A549 (cell line): Measurements from ENCODE around the gene PYGB. TPM values are rescaled to one million over a fixed set of nuclear protein-coding genes. Genes with fewer than 3 reads are reported as not detected.

Experiments used
- ATAC-seq, 2 experiments: fragments of 200-7000 bp in 1 of 2; fragments of >200 bp in 1 of 2; cut with Nextera tagmentation in 1 of 2; cut with Tn5 transposase in 1 of 2; 3 replicates each; pipeline versions ENCODE4 v1.8.0 to v1.9.1; 2018 to 2020; ENCODE audit warnings: mild to moderate bottlenecking in 1 of 2, moderate library complexity in 1 of 2
- CTCF ChIA-PET: fragments of 300-600 bp; sonication (Branson Sonifier 250); formaldehyde crosslinking; extraction: SDS; loops from one replicate; lab custom pipeline; 2021; ENCODE audit warnings: antibody characterized with exemption, inconsistent platforms; lab: Yijun Ruan, JAX
- POLR2A ChIA-PET: fragments of 350-600 bp; formaldehyde crosslinking; extraction: SDS; loops from one replicate; lab custom pipeline; 2021; ENCODE audit warnings: antibody characterized with exemption, inconsistent platforms; lab: Yijun Ruan, JAX
- DNase-seq, 2 experiments: peaks; one replicate each; pipeline versions ENCODE4 v3.0.0 to v3.0.0-alpha.2; 2011 to 2016; ENCODE audit warnings: low read depth in 1 of 2, low spot score in 1 of 2
- FAIRE-seq: peaks from 2 replicates; lab custom pipeline; 2011; peaks lifted over from hg19 to GRCh38; lab: Jason Lieb, UNC
- H3K27ac ChIP-seq, 2 experiments: fragments of >200 bp; sonication (Bioruptor Twin); formaldehyde crosslinking; 3 replicates each; pipeline ENCODE4 v1.5.1; 2016 to 2017
- H3K4me1 ChIP-seq: fragments of >200 bp; sonication (Bioruptor Twin); formaldehyde crosslinking; 3 replicates; pipeline ENCODE4 v1.6.1; 2016
- H3K4me2 ChIP-seq: fragments of >200 bp; sonication (Bioruptor Twin); formaldehyde crosslinking; 3 replicates; pipeline ENCODE4 v1.6.1; 2016
- H3K4me3 ChIP-seq: fragments of >200 bp; sonication (Bioruptor Twin); formaldehyde crosslinking; 3 replicates; pipeline ENCODE4 v1.5.1; 2016
- H3K9me3 ChIP-seq: fragments of >200 bp; sonication (Bioruptor Twin); formaldehyde crosslinking; 3 replicates; pipeline ENCODE4 v1.6.1; 2016
- CBX2 ChIP-seq: fragments of 200-600 bp; sonication (generic); IDR thresholded peaks from 2 replicates; pipeline ENCODE4 v1.6.1; 2016; ENCODE audit warnings: low read depth, mild to moderate bottlenecking, borderline replicate concordance
- CBX8 ChIP-seq: fragments of 200-600 bp; sonication (generic); IDR thresholded peaks from 2 replicates; pipeline ENCODE4 v1.6.1; 2016
- CHD2 ChIP-seq: fragments of 150-350 bp; IDR thresholded peaks from 2 replicates; pipeline ENCODE4 v1.6.1; 2014; ENCODE audit warnings: low read length; ENCODE audit not compliant: partially characterized antibody
- FOSL2 ChIP-seq, 2 experiments: fragments of 450-650 bp in 1 of 2; fragments of >200 bp in 1 of 2; sonication (Bioruptor Twin) in 1 of 2; formaldehyde crosslinking; IDR thresholded peaks; 2 replicates each; pipeline versions ENCODE4 v1.5.0 to v1.6.1; 2016 to 2020; ENCODE audit warnings: mild to moderate bottlenecking in 1 of 2, moderate library complexity in 1 of 2
- FOXS1 ChIP-seq: fragments of 250-450 bp; sonication (Bioruptor Pico); IDR thresholded peaks from 2 replicates; pipeline ENCODE4 v1.5.0; 2020; ENCODE audit warnings: mild to moderate bottlenecking, moderate library complexity
- HEYL ChIP-seq: fragments of 250-450 bp; sonication (Bioruptor Pico); IDR thresholded peaks from 2 replicates; pipeline ENCODE4 v1.8.0; 2021; ENCODE audit warnings: mild to moderate bottlenecking, moderate library complexity
- HOXA7 ChIP-seq: fragments of 250-450 bp; sonication (Bioruptor Pico); IDR thresholded peaks from 2 replicates; pipeline ENCODE4 v1.5.0; 2020; ENCODE audit warnings: mild to moderate bottlenecking, moderate library complexity
- JUN ChIP-seq, 2 experiments: fragments of >200 bp; sonication (Bioruptor Twin); formaldehyde crosslinking; IDR thresholded peaks; 2 replicates in 1 of 2; 3 replicates in 1 of 2; pipeline ENCODE4 v1.6.1; 2016 to 2017
- NPAS2 ChIP-seq: fragments of 250-450 bp; sonication (Bioruptor Pico); IDR thresholded peaks from 2 replicates; pipeline ENCODE4 v1.8.0; 2022; ENCODE audit warnings: mild to moderate bottlenecking, moderate library complexity, borderline replicate concordance
- SMC3 ChIP-seq: fragments of >200 bp; sonication (Bioruptor Twin); formaldehyde crosslinking; IDR thresholded peaks from 3 replicates; pipeline ENCODE4 v1.6.1; 2018; ENCODE audit warnings: inconsistent platforms
- TFCP2L1 ChIP-seq: fragments of 250-450 bp; sonication (Bioruptor Pico); IDR thresholded peaks from 2 replicates; pipeline ENCODE4 v1.5.0; 2021; ENCODE audit warnings: mild to moderate bottlenecking
- ZSCAN20 ChIP-seq: fragments of 250-450 bp; sonication (Bioruptor Pico); IDR thresholded peaks from 2 replicates; pipeline ENCODE4 v1.8.0; 2022; ENCODE audit warnings: mild to moderate bottlenecking, moderate library complexity
- WGBS: methylation state at CpG from one replicate; pipeline ENCODE4 v1.1.6; 2017; ENCODE audit errors: missing lambda C conversion rate; 5-methylcytosine and 5-hydroxymethylcytosine counted together
- polyA plus RNA-seq, 4 experiments: library from polyadenylated mRNA; depleted of rRNA in 3 of 4; stranded (reverse); fragments of >200 nt; fragmentation: RNase III in 1 of 4; extraction: RNeasy Plus Mini Kit Qiagen cat#74134 plus additional on column Dnase treatment in 1 of 4; gene quantifications; 2 replicates in 3 of 4; 3 replicates in 1 of 4; pipeline ENCODE4 v1.2.3, GENCODE V29; 2011 to 2017
- TF ChIP-seq, protein P1 (sequence below): fragments of 250-450 bp; sonication (Bioruptor Pico); IDR thresholded peaks from 2 replicates; pipeline ENCODE4 v1.5.0; 2021; ENCODE audit warnings: mild to moderate bottlenecking, moderate library complexity, borderline replicate concordance

Gene PYGB
- polyA plus RNA-seq, 2 of the 4 experiments (the other 2 are of a cell fraction) = 93.2 to 100 TPM

DNA sequence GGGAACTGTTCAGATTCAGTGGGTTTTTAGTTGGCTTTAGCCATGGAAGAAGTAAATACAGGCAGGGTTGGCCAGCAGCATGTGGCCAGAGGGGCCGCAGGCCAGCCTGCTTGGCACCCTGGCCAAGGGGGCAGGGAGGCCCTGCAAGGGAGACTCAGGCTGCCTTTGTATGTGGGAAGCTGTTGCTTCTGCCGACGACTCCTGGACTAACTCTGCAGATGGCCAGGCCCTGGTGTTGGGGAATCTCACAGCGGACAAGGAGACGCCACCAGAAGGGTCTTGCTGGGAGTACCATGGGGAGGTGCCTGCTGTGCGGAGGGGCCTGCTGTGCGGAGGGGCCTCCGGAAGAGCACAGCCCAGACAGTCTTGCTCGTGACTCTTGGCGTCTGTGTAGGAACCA lies 25.2 kb downstream of the PYGB start:
- no peak overlapping the region for H3K4me2 ChIP-seq
- no peaks in the 10 kb centered on the region for H3K9me3 ChIP-seq
- no peak for DNase-seq
- no peak overlapping the region for H3K27ac ChIP-seq
- POLR2A ChIA-PET = no interaction called here
- H3K4me3 ChIP-seq = no peak overlapping the region
- TF ChIP-seq CBX8 (no peak), JUN (IDR thresholded peaks at IDR 0.05) (no peak), NPAS2 (CRISPR knock-in tag) (no peak)
- TF ChIP-seq, all 56 proteins: peak for 0
- FAIRE-seq (no peak), ATAC-seq (no peak)
- no peaks in the 10 kb centered on the region; the same call in 2 of the 3 replicates for H3K4me1 ChIP-seq
- CTCF ChIA-PET = interaction anchor here (1.5 to 4.1 kb wide), 4 partner anchors 10 to 279 kb away, joined by 5 to 19 read pairs (median 13); no protein-coding TSS in a partner anchor
- WGBS = 97% methylated on average over 10 of the region's 10 CpGs

DNA sequence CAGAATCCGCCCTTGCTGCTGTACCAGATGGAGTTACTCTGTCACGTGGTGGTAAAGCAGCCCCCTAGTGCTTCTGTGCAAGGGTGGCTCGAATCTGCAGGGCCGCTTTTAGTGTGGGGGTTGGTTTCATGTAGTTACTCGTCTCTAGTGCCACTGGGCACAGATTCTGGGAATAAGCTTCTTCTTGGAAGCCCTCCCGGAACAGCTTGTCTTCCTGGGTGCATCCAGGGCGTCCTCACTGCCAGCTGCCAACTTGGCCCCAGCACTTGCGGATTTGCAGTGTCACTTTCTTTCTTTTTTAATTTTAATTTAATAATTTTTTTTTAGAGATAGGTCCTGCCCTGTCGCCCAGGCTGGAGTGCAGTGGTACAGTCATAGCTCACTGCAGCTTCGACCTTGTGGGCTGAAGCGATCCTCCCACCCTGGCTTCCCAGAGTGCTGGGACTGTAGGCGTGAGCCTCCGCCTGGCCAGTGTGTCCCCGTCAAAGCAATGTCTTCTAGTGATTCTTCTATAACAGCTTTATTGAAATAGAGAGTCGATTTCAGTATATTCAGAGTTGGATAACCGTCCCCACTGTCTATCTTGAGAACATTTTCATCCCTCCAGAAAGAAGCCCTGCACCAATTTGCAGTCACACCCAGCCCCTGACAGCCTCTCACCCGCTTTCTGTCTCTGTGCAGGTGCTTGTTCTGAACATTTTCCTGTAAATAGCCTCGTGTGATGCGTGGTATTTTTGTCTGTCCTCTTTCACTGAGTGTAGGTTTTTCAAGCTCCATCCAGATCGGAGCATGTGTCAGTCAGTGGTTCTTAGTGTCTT lies 25.9 kb downstream of the PYGB start:
- TF ChIP-seq CBX8 (no peak), TFCP2L1 (CRISPR knock-in tag) (no peak), CBX2 (no peak), ZSCAN20 (CRISPR knock-in tag) (no peak), HEYL (CRISPR knock-in tag) (no peak), FOXS1 (CRISPR knock-in tag) (no peak), SMC3 (no peak), HOXA7 (CRISPR knock-in tag) (no peak), CHD2 (no peak), FOSL2 (IDR thresholded peaks at IDR 0.05) (no peak), FOSL2 (CRISPR knock-in tag; IDR thresholded peaks at IDR 0.05) (no peak)
- TF ChIP-seq, protein P1, sequence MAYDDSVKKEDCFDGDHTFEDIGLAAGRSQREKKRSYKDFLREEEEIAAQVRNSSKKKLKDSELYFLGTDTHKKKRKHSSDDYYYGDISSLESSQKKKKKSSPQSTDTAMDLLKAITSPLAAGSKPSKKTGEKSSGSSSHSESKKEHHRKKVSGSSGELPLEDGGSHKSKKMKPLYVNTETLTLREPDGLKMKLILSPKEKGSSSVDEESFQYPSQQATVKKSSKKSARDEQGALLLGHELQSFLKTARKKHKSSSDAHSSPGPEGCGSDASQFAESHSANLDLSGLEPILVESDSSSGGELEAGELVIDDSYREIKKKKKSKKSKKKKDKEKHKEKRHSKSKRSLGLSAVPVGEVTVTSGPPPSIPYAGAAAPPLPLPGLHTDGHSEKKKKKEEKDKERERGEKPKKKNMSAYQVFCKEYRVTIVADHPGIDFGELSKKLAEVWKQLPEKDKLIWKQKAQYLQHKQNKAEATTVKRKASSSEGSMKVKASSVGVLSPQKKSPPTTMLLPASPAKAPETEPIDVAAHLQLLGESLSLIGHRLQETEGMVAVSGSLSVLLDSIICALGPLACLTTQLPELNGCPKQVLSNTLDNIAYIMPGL (CRISPR knock-in tag) = no peak
- POLR2A ChIA-PET = no interaction called here
- FAIRE-seq = no peak

DNA sequence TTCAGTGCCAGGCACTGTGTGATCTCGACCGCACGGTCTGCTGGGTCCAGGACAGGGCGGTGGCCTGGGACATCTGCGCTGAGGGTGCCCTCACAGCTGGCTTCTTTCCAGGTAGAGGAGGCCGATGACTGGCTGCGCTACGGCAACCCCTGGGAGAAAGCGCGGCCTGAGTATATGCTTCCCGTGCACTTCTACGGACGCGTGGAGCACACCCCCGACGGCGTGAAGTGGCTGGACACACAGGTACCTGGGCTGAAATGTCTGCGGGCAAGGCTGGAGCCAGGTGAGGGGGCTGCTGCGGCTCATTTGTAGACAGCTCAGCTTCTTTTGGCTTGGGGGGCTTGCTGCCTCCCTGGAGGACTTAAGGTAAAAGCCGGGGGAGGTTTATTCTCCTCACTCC lies 26.6 kb downstream of the PYGB start:
- CTCF ChIA-PET = interaction anchor here (0.8 to 4.1 kb wide), 6 partner anchors 13 to 280 kb away, joined by 4 to 19 read pairs (median 6); partner anchors contain the start of gene PYGB
- POLR2A ChIA-PET = no interaction called here
- TF ChIP-seq HEYL (CRISPR knock-in tag) = no peak
- TF ChIP-seq, all 56 proteins: peak for 0
- FAIRE-seq = no peak
- no peak for DNase-seq
- no peak for ATAC-seq
- no peaks in the 10 kb centered on the region for H3K9me3 ChIP-seq
- no peaks in the 10 kb centered on the region; the same call in 2 of the 3 replicates for H3K4me1 ChIP-seq
- WGBS = 92% methylated on average over 20 of the region's 20 CpGs
- no peak overlapping the region for H3K4me2 ChIP-seq
- H3K4me3 ChIP-seq = no peak overlapping the region
- H3K27ac ChIP-seq = no peak overlapping the region

More for the DNA sequence above, 25.9 kb downstream of the PYGB start:
- H3K4me3 ChIP-seq = no peak overlapping the region
- DNase-seq (no peak), ATAC-seq (no peak)
- H3K27ac ChIP-seq = no peak overlapping the region; a peak in 1 of 6 replicates
- no peak overlapping the region for H3K4me2 ChIP-seq
- CTCF ChIA-PET = interaction anchor here (1.3 to 4.1 kb wide), 5 partner anchors 10 to 279 kb away, joined by 5 to 19 read pairs (median 8); no protein-coding TSS in a partner anchor
- WGBS = 91% methylated on average over 20 of the region's 20 CpGs
- H3K9me3 ChIP-seq = no peaks in the 10 kb centered on the region
- no peaks in the 10 kb centered on the region; the same call in 2 of the 3 replicates for H3K4me1 ChIP-seq
